K562 (cell line): Measurements from ENCODE around the gene SUMO3. TPM values are rescaled to one million over a fixed set of nuclear protein-coding genes. Genes with fewer than 3 reads are reported as not detected.
A peak's percentile ranks its signal among the peaks of the same experiment; 100 is the strongest.

Source experiments
- ATAC-seq: fragments of 200-7000 bp; cut with Tn5 transposase; 3 replicates; pipeline ENCODE4 v1.9.1; 2020; ENCODE audit warnings: moderate library complexity
- BruUV-seq: library from RNA; stranded (reverse); fragments of 400-500 nt; replicated peaks from 2 replicates; lab custom pipeline; 2021; lab: Mats Ljungman, UMichigan
- CTCF ChIA-PET: fragments of 300-600 bp; formaldehyde crosslinking; extraction: SDS; loops from one replicate; lab custom pipeline; 2021; ENCODE audit warnings: low intra/inter-chr PET ratio; lab: Yijun Ruan, JAX
- POLR2A ChIA-PET: fragments of 300-600, 350-650 bp; sonication (Branson Sonifier 250); formaldehyde crosslinking; extraction: SDS; loops from one replicate; lab custom pipeline; 2021; ENCODE audit warnings: antibody characterized with exemption, inconsistent platforms; lab: Yijun Ruan, JAX
- DNase-seq, 4 experiments: peaks; one replicate each; pipeline versions ENCODE4 v3.0.0 to v3.0.0-alpha.2; 2011 to 2018; ENCODE audit warnings: low spot score in 3 of 4, mixed read lengths in 3 of 4; ENCODE audit errors: extremely low read depth in 1 of 4
- FAIRE-seq: peaks from 2 replicates; lab custom pipeline; 2011; peaks lifted over from hg19 to GRCh38; lab: Jason Lieb, UNC
- H2AFZ ChIP-seq: 2 replicates; pipeline ENCODE4 v1.6.0; 2011; ENCODE audit warnings: low read depth, low read length, control low read depth, inconsistent platforms
- H3K27ac ChIP-seq: fragments of 200-600 bp; 3 replicates; pipeline ENCODE4 v1.8.0; 2011; ENCODE audit warnings: low read depth, mild to moderate bottlenecking, control low read depth, inconsistent platforms, low read length, moderate library complexity, mixed read lengths; ENCODE audit errors: extremely low read depth
- H3K27me3 ChIP-seq, 2 experiments: fragments of 300-600 bp in 1 of 2; 2 replicates in 1 of 2; 3 replicates in 1 of 2; pipeline versions ENCODE4 v1.6.0 to v1.8.0; 2011; ENCODE audit warnings: inconsistent platforms in 2 of 2, low read length in 2 of 2, mild to moderate bottlenecking in 1 of 2, mixed read lengths in 1 of 2, moderate library complexity in 1 of 2; ENCODE audit not compliant: control insufficient read depth in 2 of 2, insufficient read depth in 2 of 2
- H3K36me3 ChIP-seq: fragments of 300-600 bp; 3 replicates; pipeline ENCODE4 v1.8.0; 2011; ENCODE audit warnings: mild to moderate bottlenecking, low read length, inconsistent platforms; ENCODE audit not compliant: control insufficient read depth, insufficient read depth
- H3K4me1 ChIP-seq, 2 experiments: fragments of 200-600 bp in 1 of 2; replicated peaks in 1 of 2; 2 replicates in 1 of 2; 3 replicates in 1 of 2; pipeline versions ENCODE4 v1.5.1 to v1.8.0; 2011; ENCODE audit warnings: inconsistent platforms in 2 of 2, low read length in 2 of 2, mild to moderate bottlenecking in 1 of 2, mixed read lengths in 1 of 2, moderate library complexity in 1 of 2; ENCODE audit not compliant: control insufficient read depth in 2 of 2, insufficient read depth in 2 of 2
- H3K4me2 ChIP-seq: 2 replicates; pipeline ENCODE4 v1.6.1; 2011; ENCODE audit warnings: low read length, control low read depth, inconsistent platforms, mixed read lengths; ENCODE audit not compliant: insufficient read depth
- H3K4me3 ChIP-seq: fragments of 200-600 bp; sonication (generic), shearing (Covaris generic); 2 replicates; pipeline ENCODE4 v1.5.1; 2016; ENCODE audit warnings: control low read depth, inconsistent platforms
- H3K79me2 ChIP-seq: fragments of 200-600 bp; 3 replicates; pipeline ENCODE4 v1.8.0; 2011; ENCODE audit warnings: low read length, inconsistent platforms; ENCODE audit not compliant: control insufficient read depth, insufficient read depth
- H3K9ac ChIP-seq, 2 experiments: 2 replicates each; pipeline versions ENCODE4 v1.6.0 to v1.6.1; 2011; ENCODE audit warnings: low read depth in 2 of 2, low read length in 2 of 2, control low read depth in 1 of 2, inconsistent platforms in 1 of 2, mild to moderate bottlenecking in 1 of 2, mixed read lengths in 1 of 2; ENCODE audit not compliant: insufficient read depth in 1 of 2
- H3K9me1 ChIP-seq: one replicate; pipeline ENCODE4 v1.6.0; 2011; ENCODE audit warnings: inconsistent platforms, mild to moderate bottlenecking, low read length, moderate library complexity; ENCODE audit not compliant: control insufficient read depth, insufficient read depth
- H3K9me3 ChIP-seq: replicated peaks from 2 replicates; pipeline ENCODE4 v1.5.1; 2011; ENCODE audit warnings: low read depth, low read length, inconsistent platforms; ENCODE audit not compliant: control insufficient read depth, insufficient read depth
- H4K20me1 ChIP-seq: replicated peaks from 2 replicates; pipeline ENCODE4 v1.6.1; 2011; ENCODE audit warnings: low read length, inconsistent platforms, mixed read lengths; ENCODE audit not compliant: control insufficient read depth, insufficient read depth
- HDAC2 ChIP-seq: fragments of 450-650 bp; IDR thresholded peaks from 2 replicates; pipeline ENCODE4 v1.6.1; 2016; ENCODE audit warnings: mild to moderate bottlenecking
- HEY1 ChIP-seq: fragments of 250-450 bp; sonication (Bioruptor Pico); IDR thresholded peaks from 2 replicates; pipeline ENCODE4 v1.5.0; 2020; ENCODE audit warnings: mild to moderate bottlenecking, moderate library complexity, borderline replicate concordance
- HMGN3 ChIP-seq: IDR thresholded peaks from 2 replicates; pipeline ENCODE4 v1.6.1; 2011; ENCODE audit warnings: borderline replicate concordance, low read depth, mild to moderate bottlenecking, mixed read lengths, low read length; ENCODE audit not compliant: insufficient read length; ENCODE audit errors: extremely low read depth
- NEUROD1 ChIP-seq: fragments of 150-350 bp; IDR thresholded peaks from 2 replicates; pipeline ENCODE4 v1.6.1; 2014; ENCODE audit warnings: borderline replicate concordance, low read length, low read depth; ENCODE audit not compliant: partially characterized antibody
- RBM14 ChIP-seq: fragments of 200-400 bp; formaldehyde crosslinking; IDR thresholded peaks from 2 replicates; pipeline ENCODE4 v1.6.1; 2018; ENCODE audit warnings: low read depth, mild to moderate bottlenecking, low read length, moderate library complexity, borderline replicate concordance; ENCODE audit not compliant: insufficient read depth
- SOX6 ChIP-seq: fragments of 450-650 bp; IDR thresholded peaks from 2 replicates; pipeline ENCODE4 v1.6.1; 2014; ENCODE audit warnings: mild to moderate bottlenecking
- ZNF175 ChIP-seq: fragments of 200-800 bp; sonication (Bioruptor generic); IDR thresholded peaks from 2 replicates; pipeline ENCODE4 v1.6.1; 2016; ENCODE audit warnings: low read depth, mild to moderate bottlenecking, missing genetic modification characterization, missing compliant biosample characterization
- ZNF707 ChIP-seq: fragments of 250-450 bp; sonication (Bioruptor Pico); conservative IDR thresholded peaks from 2 replicates; pipeline ENCODE4 v1.8.0; 2022; ENCODE audit warnings: inconsistent platforms, mild to moderate bottlenecking, moderate library complexity
- WGBS: fragments of 100-300 bp; shearing (Covaris generic); methylation state at CpG from one replicate; pipeline ENCODE4 v1.1.6; 2016; ENCODE audit warnings: low coverage, mixed read lengths; ENCODE audit not compliant: insufficient coverage; ENCODE audit errors: missing lambda C conversion rate; 5-methylcytosine and 5-hydroxymethylcytosine counted together
- in situ Hi-C: fragments of 300-500 bp; cut with MboI; formaldehyde crosslinking; loops from 4 replicates; pipeline ENCODE4 v1.15.0; 2018; ENCODE audit warnings: inconsistent platforms, mixed read lengths
- intact Hi-C: fragments of 100-400 bp; cut with micrococcal nuclease; formaldehyde crosslinking; loops from 2 replicates; pipeline ENCODE4 v1.14.2; 2022
- polyA plus RNA-seq, 8 experiments: library from polyadenylated mRNA; depleted of rRNA in 4 of 8; stranded (reverse) in 5 of 8; unstranded in 3 of 8; fragments of >200 nt; fragmentation: Nextera tagmentation in 2 of 8; fragmentation: Illumina TruSeq in 1 of 8; extraction: Ambion mirVana in 2 of 8; extraction: Trizol in 1 of 8; gene quantifications; 2 replicates each; pipeline versions ENCODE4 v1.2.1 to v1.2.3, GENCODE V29; 2011 to 2014; ENCODE audit warnings: inconsistent platforms in 1 of 8, missing spikeins in 1 of 8
- total RNA-seq, 7 experiments: library from RNA; depleted of rRNA in 6 of 7; stranded (reverse); fragments of >200 nt in 6 of 7; fragmentation: Illumina TruSeq in 2 of 7; extraction: Trizol in 2 of 7; gene quantifications; 2 replicates each; pipeline versions ENCODE4 v1.2.1 to v1.2.3, GENCODE V29; 2011 to 2021; ENCODE audit warnings: low replicate concordance in 1 of 7
- TF ChIP-seq, protein P1 (sequence below), 2 experiments: fragments of 450-650 bp; formaldehyde crosslinking in 1 of 2; IDR thresholded peaks; 2 replicates each; pipeline versions ENCODE4 v1.4.0 to v1.6.1; 2014 to 2020; ENCODE audit warnings: mild to moderate bottlenecking in 2 of 2, borderline replicate concordance in 1 of 2, low read depth in 1 of 2
- TF ChIP-seq, protein P2 (sequence below): sonication (generic); formaldehyde crosslinking; IDR thresholded peaks from 2 replicates; pipeline ENCODE4 v1.8.1; 2023; ENCODE audit warnings: mild to moderate bottlenecking, missing genetic modification reagents

Gene SUMO3
- total and polyA plus RNA-seq, 9 of the 15 experiments (the other 6 are each of a cell fraction or from before 2014, with no cell fraction given) = 13.9 to 143 (median 113) TPM

DNA sequence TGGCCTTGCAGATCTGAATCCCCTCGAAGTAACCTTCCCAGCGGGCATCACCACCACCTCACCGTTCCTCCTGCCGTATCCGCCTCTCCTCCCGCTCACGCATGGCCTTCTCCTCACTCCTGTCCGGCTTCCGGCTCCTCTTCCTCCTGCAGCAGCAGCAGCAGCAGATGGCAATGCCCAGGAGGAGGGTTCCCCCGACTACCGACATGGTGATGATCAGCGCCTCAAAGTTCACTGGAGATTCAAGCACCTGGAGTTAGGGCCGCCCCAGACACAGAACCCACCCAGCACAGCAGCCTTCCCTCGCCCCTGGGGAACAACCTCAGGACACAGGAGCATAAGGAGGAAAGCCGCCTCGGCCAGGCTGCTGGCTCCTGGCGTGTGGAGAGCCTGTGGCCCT, 38.3 kb upstream of the SUMO3 start (continued):
- TF ChIP-seq, protein P1, sequence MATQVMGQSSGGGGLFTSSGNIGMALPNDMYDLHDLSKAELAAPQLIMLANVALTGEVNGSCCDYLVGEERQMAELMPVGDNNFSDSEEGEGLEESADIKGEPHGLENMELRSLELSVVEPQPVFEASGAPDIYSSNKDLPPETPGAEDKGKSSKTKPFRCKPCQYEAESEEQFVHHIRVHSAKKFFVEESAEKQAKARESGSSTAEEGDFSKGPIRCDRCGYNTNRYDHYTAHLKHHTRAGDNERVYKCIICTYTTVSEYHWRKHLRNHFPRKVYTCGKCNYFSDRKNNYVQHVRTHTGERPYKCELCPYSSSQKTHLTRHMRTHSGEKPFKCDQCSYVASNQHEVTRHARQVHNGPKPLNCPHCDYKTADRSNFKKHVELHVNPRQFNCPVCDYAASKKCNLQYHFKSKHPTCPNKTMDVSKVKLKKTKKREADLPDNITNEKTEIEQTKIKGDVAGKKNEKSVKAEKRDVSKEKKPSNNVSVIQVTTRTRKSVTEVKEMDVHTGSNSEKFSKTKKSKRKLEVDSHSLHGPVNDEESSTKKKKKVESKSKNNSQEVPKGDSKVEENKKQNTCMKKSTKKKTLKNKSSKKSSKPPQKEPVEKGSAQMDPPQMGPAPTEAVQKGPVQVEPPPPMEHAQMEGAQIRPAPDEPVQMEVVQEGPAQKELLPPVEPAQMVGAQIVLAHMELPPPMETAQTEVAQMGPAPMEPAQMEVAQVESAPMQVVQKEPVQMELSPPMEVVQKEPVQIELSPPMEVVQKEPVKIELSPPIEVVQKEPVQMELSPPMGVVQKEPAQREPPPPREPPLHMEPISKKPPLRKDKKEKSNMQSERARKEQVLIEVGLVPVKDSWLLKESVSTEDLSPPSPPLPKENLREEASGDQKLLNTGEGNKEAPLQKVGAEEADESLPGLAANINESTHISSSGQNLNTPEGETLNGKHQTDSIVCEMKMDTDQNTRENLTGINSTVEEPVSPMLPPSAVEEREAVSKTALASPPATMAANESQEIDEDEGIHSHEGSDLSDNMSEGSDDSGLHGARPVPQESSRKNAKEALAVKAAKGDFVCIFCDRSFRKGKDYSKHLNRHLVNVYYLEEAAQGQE (IDR thresholded peaks at IDR 0.05; ENCODE audit: borderline replicate concordance) = no peak
- TF ChIP-seq, protein P1 (CRISPR knock-in tag; IDR thresholded peaks at IDR 0.05; ENCODE audit: low read depth) = no peak

DNA sequence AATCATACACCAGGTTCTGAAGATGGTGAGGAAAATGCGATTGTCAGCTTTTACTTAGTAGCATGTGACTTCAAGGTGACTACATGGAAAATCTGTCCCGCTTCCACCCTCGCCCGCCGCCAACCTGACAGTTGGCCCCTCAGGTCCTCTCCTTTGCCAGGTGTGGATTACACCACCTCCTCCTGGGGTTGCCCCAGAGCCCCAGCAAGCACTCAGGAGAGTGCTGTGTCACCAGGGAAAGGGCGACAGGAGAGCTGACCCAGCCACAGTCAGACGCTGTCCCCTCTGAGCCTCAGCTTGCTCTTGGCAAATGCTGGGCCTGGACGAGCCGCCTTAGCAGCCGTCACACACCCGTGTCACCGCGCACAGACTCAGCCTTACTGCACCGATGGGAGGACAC, 37.7 kb upstream of the SUMO3 start:
- no peaks in the 10 kb centered on the region for H3K9me3 ChIP-seq
- H3K4me2 ChIP-seq = peak overlapping the region; percentile 86
- H3K36me3 ChIP-seq = peaks cover 85% of the 10 kb centered on the region
- H3K4me3 ChIP-seq = no peak overlapping the region
- ATAC-seq (no peak), FAIRE-seq (no peak), DNase-seq (no peak)
- peaks cover 35 to 53% of the 10 kb centered on the region in 2 experiments for H3K4me1 ChIP-seq
- no TSS peak for BruUV-seq
- no peak overlapping the region for H2AFZ ChIP-seq
- no peaks in the 10 kb centered on the region; the same call in 1 of the 2 replicates for H4K20me1 ChIP-seq
- H3K9me1 ChIP-seq = peaks cover 6% of the 10 kb centered on the region
- 82% methylated on average over 14 of the region's 14 CpGs for WGBS
- in situ Hi-C loops (no loop called here), intact Hi-C loops (loop anchor here (1.0 kb wide), 1 partner anchor 15 kb away; no protein-coding TSS in a partner anchor)
- H3K27ac ChIP-seq = peak overlapping the region; percentile 81
- peak overlapping the region; percentile 52 to 59; a peak in 3 of 4 replicates for H3K9ac ChIP-seq
- peaks cover 25% of the 10 kb centered on the region for H3K79me2 ChIP-seq
- ChIA-PET CTCF (no interaction called here), POLR2A (interaction anchor here (0.6 to 1.7 kb wide), 8 partner anchors 8 to 32 kb away, joined by 3 to 9 read pairs (median 4); partner anchors contain the start of gene PTTG1IP)
- no peaks in the 10 kb centered on the region for H3K27me3 ChIP-seq
- TF ChIP-seq, protein P2, sequence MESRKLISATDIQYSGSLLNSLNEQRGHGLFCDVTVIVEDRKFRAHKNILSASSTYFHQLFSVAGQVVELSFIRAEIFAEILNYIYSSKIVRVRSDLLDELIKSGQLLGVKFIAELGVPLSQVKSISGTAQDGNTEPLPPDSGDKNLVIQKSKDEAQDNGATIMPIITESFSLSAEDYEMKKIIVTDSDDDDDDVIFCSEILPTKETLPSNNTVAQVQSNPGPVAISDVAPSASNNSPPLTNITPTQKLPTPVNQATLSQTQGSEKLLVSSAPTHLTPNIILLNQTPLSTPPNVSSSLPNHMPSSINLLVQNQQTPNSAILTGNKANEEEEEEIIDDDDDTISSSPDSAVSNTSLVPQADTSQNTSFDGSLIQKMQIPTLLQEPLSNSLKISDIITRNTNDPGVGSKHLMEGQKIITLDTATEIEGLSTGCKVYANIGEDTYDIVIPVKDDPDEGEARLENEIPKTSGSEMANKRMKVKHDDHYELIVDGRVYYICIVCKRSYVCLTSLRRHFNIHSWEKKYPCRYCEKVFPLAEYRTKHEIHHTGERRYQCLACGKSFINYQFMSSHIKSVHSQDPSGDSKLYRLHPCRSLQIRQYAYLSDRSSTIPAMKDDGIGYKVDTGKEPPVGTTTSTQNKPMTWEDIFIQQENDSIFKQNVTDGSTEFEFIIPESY (CRISPR knock-in tag) = peak; percentile 23; the same call in 1 of the 2 replicates
- no peak for TF ChIP-seq HDAC2
- no peak for TF ChIP-seq NEUROD1
- no peak for TF ChIP-seq ZNF707 (CRISPR knock-in tag)
- TF ChIP-seq RBM14 = no peak
- TF ChIP-seq SOX6 = no peak
- TF ChIP-seq HEY1 (CRISPR knock-in tag) = no peak
- no peak for TF ChIP-seq ZNF175 (CRISPR knock-in tag)
- no peak for TF ChIP-seq HMGN3
